Retina (tissue), 1 donor: ENCODE data around the gene CRY1.

Source experiments
- DNase-seq: peaks from one replicate; pipeline ENCODE4 v3.0.0-alpha.2; 2016

Gene CRY1

DNA sequence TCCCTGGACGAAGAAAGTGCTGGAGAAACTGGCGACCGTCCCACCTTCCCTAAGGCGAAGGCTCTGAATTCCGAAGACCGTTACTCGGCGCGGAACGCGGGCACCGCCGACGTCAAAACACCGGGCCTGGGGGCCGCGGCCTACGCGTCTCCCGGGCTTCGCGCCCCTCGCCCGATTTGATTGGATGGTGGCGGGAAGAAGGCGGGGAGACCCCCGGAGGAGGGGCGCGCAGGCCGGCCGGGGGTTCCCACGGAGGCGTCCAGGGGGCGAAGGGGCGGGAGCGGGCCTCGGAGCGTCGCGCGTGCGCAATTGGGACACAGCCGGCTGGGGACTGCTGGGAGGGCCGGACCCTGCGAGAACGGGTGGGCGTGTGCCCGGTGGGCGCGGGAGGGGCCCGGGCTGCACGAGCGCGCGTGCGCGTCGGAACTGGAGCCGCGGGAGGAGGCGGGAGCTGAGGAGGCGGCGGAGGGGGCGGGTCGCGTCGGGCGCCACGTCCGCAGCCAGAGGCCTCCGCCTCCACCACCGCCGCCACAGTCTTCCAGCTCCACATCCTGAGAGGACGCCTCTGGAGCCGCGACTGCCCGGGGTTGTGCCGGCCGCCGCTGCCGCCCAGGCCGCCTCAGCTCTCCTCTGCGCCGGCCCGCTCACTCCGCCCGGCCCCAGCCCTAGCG lies 137.8 kb downstream of the CRY1 start, which contains the start of gene TMEM263:
Gene TMEM263, plus strand, starts transcription at position 531 of the 671 bp plus-strand sequence. CDS start 11,210 bp downstream, outside the sequence.
- peak; percentile 98 for DNase-seq

DNA sequence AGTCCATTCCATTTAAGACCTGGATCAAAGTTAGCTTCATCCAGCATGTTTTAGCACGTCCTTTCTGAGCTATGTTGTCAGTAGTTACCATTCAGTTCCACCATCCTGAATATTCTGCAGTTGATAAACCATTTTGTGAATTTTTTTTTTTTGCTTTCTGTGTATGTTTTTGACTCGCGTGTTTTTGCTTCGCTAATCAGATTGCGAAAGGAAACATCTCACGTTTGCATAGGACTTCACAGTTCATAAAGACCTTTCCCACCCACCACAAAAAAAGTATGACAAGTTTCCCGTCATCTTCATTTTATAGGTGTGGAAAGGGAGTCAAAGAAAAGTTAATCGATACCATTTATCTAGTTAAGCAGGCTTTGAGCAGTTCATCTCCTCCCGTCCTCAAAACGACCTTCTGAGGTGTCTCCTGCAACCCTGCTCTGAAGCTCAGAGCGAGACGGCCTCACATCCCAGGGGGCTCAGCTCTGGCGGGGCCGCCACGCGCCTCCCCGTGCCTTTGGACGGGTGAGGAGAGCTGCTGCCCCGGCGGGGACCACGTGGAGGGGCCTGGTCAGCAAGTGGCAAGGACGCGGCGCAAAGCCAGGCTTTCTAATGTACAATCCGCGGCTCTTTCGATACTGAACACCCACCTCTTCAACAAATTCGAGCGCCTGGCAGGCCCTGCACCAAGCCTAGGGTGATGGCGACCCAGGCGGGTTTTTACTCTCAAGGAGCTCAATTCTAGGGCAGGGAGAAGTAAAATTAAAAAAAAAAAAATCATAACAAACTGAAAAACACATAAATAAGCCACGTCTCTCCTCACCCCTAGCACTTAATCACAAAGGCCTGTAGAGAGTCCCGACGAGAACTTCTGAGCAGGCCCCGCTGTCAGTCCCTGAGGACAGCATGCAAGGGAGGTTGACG lies 138.6 kb downstream of the CRY1 start:
- DNase-seq, result no peak

DNA sequence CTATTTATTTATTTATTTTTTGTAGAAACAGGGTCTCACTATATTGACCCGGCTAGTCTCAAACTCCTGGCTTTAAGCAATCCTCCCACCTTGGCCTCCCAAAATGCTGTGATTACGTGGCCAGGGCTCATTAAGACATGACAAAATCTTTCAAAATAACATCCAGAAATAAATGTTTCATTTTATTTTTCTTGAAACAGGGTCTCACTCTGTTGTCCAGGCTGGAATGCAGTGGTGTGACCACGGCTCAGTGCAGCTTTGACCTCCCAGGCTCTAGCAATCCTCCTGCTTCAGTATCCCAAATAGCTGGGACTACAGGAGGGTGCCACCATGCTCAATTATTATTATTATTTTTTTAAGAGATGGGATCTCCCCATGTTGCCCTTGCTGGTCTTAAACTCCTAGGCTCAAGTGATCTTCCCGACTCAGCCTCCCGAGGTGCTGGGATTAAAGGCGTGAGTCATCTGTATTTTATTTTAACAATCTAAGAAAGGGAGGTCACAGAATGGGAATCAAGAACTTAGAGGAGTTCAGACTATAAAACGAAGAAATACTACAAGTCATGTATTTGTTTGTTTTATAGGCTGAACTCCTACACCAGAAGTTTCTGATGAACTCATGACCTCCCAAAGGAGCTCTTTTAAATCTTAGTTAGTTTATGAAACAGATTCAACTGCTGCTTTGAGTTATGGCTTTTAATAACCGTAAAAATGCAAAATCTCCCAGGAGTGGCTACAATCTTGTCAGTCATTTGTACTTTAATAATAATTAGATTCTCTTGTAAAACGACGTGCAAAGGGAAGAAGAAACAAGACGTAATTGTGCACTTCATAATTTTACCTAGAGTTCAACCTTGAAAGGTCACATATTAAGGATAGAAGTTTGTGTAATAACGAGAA lies 139.7 kb downstream of the CRY1 start:
- no peak for DNase-seq

DNA sequence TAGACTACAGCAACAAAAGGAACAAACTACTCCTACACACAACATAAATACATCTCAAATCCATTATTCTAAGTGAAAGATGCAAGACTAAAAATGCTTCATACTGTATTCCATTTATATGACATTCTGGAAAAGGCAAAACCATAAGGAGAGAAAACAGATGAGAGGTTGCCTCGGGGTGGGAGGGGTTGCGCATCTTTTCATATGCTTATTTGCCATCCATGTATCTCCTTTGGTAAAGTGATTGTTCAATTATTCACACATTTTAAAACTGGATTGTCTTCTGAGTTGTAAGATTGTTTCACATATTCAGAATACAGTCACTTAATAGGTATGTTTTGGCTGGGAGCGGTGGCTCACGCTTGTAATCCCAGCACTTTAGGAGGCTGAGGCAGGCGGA lies 142.8 kb downstream of the CRY1 start:
- DNase-seq, result no peak

DNA sequence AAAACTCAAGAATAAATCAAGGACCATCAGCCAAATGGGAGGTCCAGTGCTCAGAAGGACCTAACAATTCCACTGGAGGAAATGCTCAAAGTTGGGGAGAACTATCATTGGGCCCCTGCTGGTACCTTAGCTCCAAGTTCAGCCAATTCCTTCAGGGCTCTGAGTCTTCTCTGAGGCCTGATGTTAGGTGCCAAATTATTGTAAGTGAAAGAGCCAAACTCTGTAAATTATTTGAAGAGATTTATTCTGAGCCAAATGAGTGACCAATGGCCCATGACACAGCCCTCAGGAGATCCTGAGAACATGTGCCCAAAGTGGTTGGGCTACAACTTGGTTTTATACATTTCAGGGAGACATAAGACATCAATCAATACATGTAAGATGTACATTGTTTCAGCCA lies 145.9 kb downstream of the CRY1 start:
- no peak for DNase-seq

DNA sequence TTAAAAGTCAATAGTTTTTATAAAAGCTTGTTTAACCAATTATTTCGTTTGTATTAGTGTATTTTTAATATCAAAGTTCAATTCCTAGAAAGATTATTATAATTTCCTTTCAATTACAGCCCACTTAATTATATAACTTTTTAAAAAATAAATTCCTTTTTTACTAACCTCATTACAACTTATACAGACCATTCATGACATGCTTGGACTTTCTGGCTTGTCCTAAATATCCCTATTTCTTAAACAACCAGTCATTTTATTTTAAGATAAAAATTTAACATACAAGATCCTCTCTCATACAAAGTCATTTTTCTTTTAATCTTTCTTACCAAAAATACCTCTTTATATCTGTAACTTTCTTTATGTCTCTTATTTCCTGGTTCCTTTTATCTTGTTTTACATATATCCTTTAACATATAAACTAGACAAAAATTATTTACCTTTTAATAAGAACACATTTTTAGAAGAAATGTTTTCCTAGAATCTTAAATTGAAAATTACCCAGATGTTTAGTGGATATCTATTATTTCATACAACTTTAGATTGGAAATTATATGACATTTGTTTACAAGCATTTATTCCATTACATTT lies 148.0 kb downstream of the CRY1 start:
- DNase-seq, result no peak

DNA sequence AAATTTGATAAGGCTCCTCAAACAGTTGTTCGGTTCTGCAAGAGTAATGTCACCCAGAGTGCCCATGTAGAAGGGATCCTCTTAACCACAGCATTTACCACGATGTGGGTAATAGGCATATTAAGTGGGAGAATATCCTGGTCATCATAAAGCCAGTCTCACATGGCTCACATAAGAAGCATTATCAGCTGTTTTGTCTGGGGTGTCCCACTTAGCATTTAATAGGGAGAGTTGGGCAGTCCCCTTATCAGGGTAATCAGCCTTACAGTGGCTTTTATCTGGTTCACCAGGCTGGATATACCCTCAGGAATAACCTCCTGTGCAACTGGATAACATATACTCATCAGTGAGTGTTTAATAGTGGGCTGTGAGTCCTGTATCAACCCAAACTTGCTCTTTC lies 150.6 kb downstream of the CRY1 start:
- no peak for DNase-seq

DNA sequence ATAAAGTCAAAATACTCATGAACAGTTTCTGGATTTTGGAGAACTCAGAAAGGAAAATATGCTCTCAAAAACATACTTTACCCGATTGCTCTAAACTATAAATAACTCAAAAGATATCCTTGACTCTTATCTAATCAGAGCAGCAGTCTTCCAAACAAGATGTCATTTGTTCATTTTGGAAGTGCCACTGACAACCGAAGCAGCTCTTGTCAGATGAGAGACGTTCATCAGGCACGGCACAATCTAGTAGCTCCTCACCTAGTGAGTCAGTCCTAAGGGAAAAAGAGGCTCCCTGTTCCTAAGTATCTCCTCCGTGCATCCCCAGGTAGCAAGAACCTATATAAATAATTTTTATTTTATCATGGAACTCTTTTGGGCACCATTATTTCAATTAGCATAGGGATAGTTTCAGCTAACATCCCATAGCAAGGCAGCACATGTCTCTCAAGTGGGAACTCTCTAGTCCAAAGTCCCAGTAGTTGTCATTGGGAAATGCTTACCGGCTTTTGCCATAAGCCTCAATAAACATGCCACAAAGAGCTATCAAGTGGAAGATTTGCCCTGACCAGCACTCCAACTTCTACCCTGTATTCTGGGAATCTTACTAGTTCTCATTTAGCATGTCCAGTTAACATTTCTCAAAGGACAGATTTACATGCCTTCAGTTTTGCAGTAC lies 151.7 kb downstream of the CRY1 start:
- no peak for DNase-seq
